ENCODE results near the gene ERG.

DNA sequence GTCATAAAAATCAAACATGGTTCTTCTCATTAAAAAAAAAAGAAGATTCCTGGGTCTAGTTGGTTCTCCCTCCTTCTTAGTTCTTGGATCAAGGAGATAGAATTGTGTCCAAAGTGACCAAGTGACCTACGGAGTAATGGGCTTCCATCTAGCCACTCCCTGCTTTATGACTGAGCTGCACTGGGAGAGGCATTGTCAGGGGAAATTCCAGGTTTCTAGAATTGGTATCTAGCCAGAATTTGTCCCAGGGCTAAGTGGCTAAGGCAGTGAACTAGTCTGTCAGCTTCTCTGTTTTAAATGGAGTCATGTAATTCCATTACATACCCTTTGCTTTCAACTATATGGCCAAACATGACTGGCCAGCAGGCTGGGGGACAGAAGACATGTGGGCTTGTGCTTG, 40.1 kb upstream of the ERG start:
- TF ChIP-seq, protein P1, sequence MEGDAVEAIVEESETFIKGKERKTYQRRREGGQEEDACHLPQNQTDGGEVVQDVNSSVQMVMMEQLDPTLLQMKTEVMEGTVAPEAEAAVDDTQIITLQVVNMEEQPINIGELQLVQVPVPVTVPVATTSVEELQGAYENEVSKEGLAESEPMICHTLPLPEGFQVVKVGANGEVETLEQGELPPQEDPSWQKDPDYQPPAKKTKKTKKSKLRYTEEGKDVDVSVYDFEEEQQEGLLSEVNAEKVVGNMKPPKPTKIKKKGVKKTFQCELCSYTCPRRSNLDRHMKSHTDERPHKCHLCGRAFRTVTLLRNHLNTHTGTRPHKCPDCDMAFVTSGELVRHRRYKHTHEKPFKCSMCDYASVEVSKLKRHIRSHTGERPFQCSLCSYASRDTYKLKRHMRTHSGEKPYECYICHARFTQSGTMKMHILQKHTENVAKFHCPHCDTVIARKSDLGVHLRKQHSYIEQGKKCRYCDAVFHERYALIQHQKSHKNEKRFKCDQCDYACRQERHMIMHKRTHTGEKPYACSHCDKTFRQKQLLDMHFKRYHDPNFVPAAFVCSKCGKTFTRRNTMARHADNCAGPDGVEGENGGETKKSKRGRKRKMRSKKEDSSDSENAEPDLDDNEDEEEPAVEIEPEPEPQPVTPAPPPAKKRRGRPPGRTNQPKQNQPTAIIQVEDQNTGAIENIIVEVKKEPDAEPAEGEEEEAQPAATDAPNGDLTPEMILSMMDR (IDR thresholded peaks at IDR 0.05), result no peak
- no peak for TF ChIP-seq POLR2A (IDR thresholded peaks at IDR 0.05)

Data from testis (tissue), 2 donors.